Adrenal gland (tissue), 12 donors: ENCODE results near the gene RHPN2. TPM values are rescaled to one million over a fixed set of nuclear protein-coding genes. Genes with fewer than 3 reads are reported as not detected.
"Not testable (repeated sequence)": the region's sequence is repeated elsewhere in the genome, so short reads cannot be mapped to it uniquely, and the experiment has no call there.

Source experiments
- DNase-seq, 7 donors: peaks; one replicate each; pipeline ENCODE4 v3.0.0-alpha.2; 2019 to 2020
- H3K27ac ChIP-seq, 5 donors: fragments of 200-600 bp; sonication (generic) in 4 of 5; 1 replicate in 3 of 5; 2 replicates in 2 of 5; pipeline versions ENCODE4 v1.5.1 to v1.8.0; 2016 to 2020; ENCODE audit warnings: mild to moderate bottlenecking in 1 of 5
- H3K27me3 ChIP-seq: fragments of 200-600 bp; 2 replicates; pipeline ENCODE4 v1.8.0; 2021
- H3K36me3 ChIP-seq, 2 donors: fragments of 200-600 bp; replicated peaks in 1 of 2; 1 replicate in 1 of 2; 2 replicates in 1 of 2; pipeline versions ENCODE4 v1.5.1 to v1.8.0; 2018 to 2022
- H3K4me1 ChIP-seq, 2 donors: fragments of 200-600 bp; replicated peaks in 1 of 2; 1 replicate in 1 of 2; 2 replicates in 1 of 2; pipeline versions ENCODE4 v1.5.1 to v1.8.0; 2018 to 2021
- H3K4me3 ChIP-seq, 4 donors: fragments of 200-600 bp; sonication (generic) in 3 of 4; one replicate each; pipeline ENCODE4 v1.5.1; 2016 to 2018
- H3K9me3 ChIP-seq, 3 donors: fragments of 200-600 bp; sonication (generic) in 1 of 3; replicated peaks in 1 of 3; 1 replicate in 2 of 3; 2 replicates in 1 of 3; pipeline versions ENCODE4 v1.5.1 to v1.8.0; 2016 to 2021
- CTCF ChIP-seq, 6 experiments: fragments of 450-650 bp in 4 of 6; fragments of 200-600 bp in 2 of 6; sonication (generic) in 1 of 6; IDR thresholded peaks; 1 replicate in 5 of 6; 2 replicates in 1 of 6; pipeline versions ENCODE4 v1.5.1 to v1.8.0; 2016 to 2021; ENCODE audit warnings: antibody characterized with exemption in 6 of 6, mild to moderate bottlenecking in 2 of 6, moderate library complexity in 1 of 6
- POLR2A ChIP-seq, 2 donors: fragments of 450-650 bp; IDR thresholded peaks; one replicate each; pipeline ENCODE4 v1.6.1; 2017; ENCODE audit warnings: antibody characterized with exemption in 2 of 2, mild to moderate bottlenecking in 2 of 2, moderate library complexity in 1 of 2
- WGBS, 4 donors: extraction: QIAGEN DNeasy Blood & Tissue Kit in 2 of 4; methylation state at CpG; one replicate each; pipeline versions ENCODE4 v1.1.5 to v1.1.7; 2013 to 2017; 5-methylcytosine and 5-hydroxymethylcytosine counted together
- intact Hi-C, 2 donors: fragments of 100-400 bp; cut with DNase I; formaldehyde crosslinking; loops; one replicate each; pipeline versions ENCODE4 v1.14.1 to v1.15.0; 2022 to 2023
- polyA plus RNA-seq, 3 donors: library from polyadenylated mRNA; stranded (reverse); fragments of 200-250 nt in 2 of 3; fragments of 350-450 nt in 1 of 3; fragmentation: Illumina TruSeq in 1 of 3; extraction: RNeasy Lipid Tissue Mini Kit (QIAGEN cat#74804) in 1 of 3; gene quantifications; one replicate each; pipeline ENCODE4 v1.2.3, GENCODE V29; 2013 to 2014
- total RNA-seq, 9 donors: library from RNA; depleted of rRNA in 4 of 9; stranded (reverse); fragments of >200 nt in 4 of 9; fragments of 120-200 nt in 1 of 9; fragmentation: NEBNext Ultra II Directional in 1 of 9; extraction: Animal tissue kit (Norgen Biotek cat#: 25700) in 1 of 9; gene quantifications; one replicate each; pipeline versions ENCODE4 v1.1.0 to v1.2.4, GENCODE V29; 2013 to 2023
- donor health status: healthy with polysubstance abuse.
- donor health status: Bipolar disorder and iron deficiency.
- donor health status: DM: yes; HTN: yes; CAD: no.
- donor health status: DM: no; HTN: no; CAD: no.
- donor health status: DM: no; HTN: no; CAD: no.
- donor health status: DM: yes; HTN: yes; CAD: no.

Gene RHPN2
- total and polyA plus RNA-seq, 12 donors: 0.52 to 1.3 (median 1.0) TPM; not detected in 1

- 72 to 90% (median 83%) methylated on average over 8 of the region's 8 CpGs for WGBS, 4 donors
- no peaks in the 10 kb centered on the region for H3K27me3 ChIP-seq
- H3K4me1 ChIP-seq: no peaks in the 10 kb centered on the region
- no peak for DNase-seq
- H3K4me3 ChIP-seq: no peak overlapping the region
- H3K9me3 ChIP-seq: no peaks in the 10 kb centered on the region
- TF ChIP-seq CTCF (IDR thresholded peaks at IDR 0.05) (no peak), POLR2A (IDR thresholded peaks at IDR 0.05) (no peak)
- no peaks in the 10 kb centered on the region for H3K36me3 ChIP-seq
- intact Hi-C loops: no loop called here
- H3K27ac ChIP-seq: no peak overlapping the region
Observed at GRCh38 chr19:33024398-33024797, 40.3 kb downstream of the RHPN2 start.

GRCh38 chr19:33022472-33023116 lies 42.1 kb downstream of the RHPN2 start:
- H3K27ac ChIP-seq: no peak overlapping the region
- no peak for TF ChIP-seq CTCF (IDR thresholded peaks at IDR 0.05)
- no peak for TF ChIP-seq POLR2A (IDR thresholded peaks at IDR 0.05)
- intact Hi-C loops: no loop called here
- no peak for DNase-seq
- 62 to 67% (median 64%) methylated on average over 5 to 11 of the region's 11 CpGs for WGBS, 4 donors
- no peaks in the 10 kb centered on the region for H3K4me1 ChIP-seq
- no peaks in the 10 kb centered on the region for H3K27me3 ChIP-seq
- no peaks in the 10 kb centered on the region for H3K36me3 ChIP-seq
- H3K4me3 ChIP-seq: no peak overlapping the region
- no peaks in the 10 kb centered on the region for H3K9me3 ChIP-seq

GRCh38 chr19:33010891-33011290 lies 53.8 kb downstream of the RHPN2 start:
- intact Hi-C loops, H3K27me3 ChIP-seq, H3K4me3 ChIP-seq: not testable (repeated sequence)

GRCh38 chr19:33008738-33009137 lies 56.0 kb downstream of the RHPN2 start:
- intact Hi-C loops: no loop called here
- no peak for DNase-seq
- no peak for TF ChIP-seq CTCF (IDR thresholded peaks at IDR 0.05)
- no peak for TF ChIP-seq POLR2A (IDR thresholded peaks at IDR 0.05)
- Histone ChIP-seq H3K4me3 (no peak overlapping the region), H3K27me3 (no peaks in the 10 kb centered on the region), H3K4me1 (no peaks in the 10 kb centered on the region), H3K36me3 (no peaks in the 10 kb centered on the region), H3K9me3 (no peaks in the 10 kb centered on the region), H3K27ac (no peak overlapping the region)
- WGBS, 4 donors: 92 to 97% (median 94%) methylated on average over 4 of the region's 4 CpGs

More at GRCh38 chr19:33010891-33011290, 53.8 kb downstream of the RHPN2 start:
- H3K9me3 ChIP-seq, H3K4me1 ChIP-seq, DNase-seq, H3K36me3 ChIP-seq, H3K27ac ChIP-seq: not testable (repeated sequence)
- 83 to 94% (median 88%) methylated on average over 3 to 4 of the region's 4 CpGs for WGBS, 4 donors

GRCh38 chr19:33005440-33005839 lies 59.2 kb downstream of the RHPN2 start:
- intact Hi-C loops: no loop called here
- no peak for TF ChIP-seq POLR2A (IDR thresholded peaks at IDR 0.05)
- TF ChIP-seq CTCF (IDR thresholded peaks at IDR 0.05): no peak

GRCh38 chr19:33003424-33004024 lies 61.2 kb downstream of the RHPN2 start:
- H3K9me3 ChIP-seq, DNase-seq, intact Hi-C loops, H3K4me1 ChIP-seq, H3K36me3 ChIP-seq, H3K4me3 ChIP-seq, H3K27ac ChIP-seq, H3K27me3 ChIP-seq: not testable (repeated sequence)
- 78 to 89% (median 79%) methylated on average over 6 of the region's 6 CpGs for WGBS, 4 donors

More at GRCh38 chr19:33005440-33005839, 59.2 kb downstream of the RHPN2 start:
- Histone ChIP-seq H3K4me3 (no peak overlapping the region), H3K36me3 (no peaks in the 10 kb centered on the region), H3K27me3 (no peaks in the 10 kb centered on the region), H3K9me3 (no peaks in the 10 kb centered on the region), H3K27ac (no peak overlapping the region), H3K4me1 (no peaks in the 10 kb centered on the region)
- no peak for DNase-seq
- 82 to 93% (median 84%) methylated on average over 5 of the region's 5 CpGs for WGBS, 4 donors

- 71 to 80% (median 77%) methylated on average over 12 to 15 of the region's 15 CpGs for WGBS, 4 donors
- not testable (repeated sequence) for H3K4me3 ChIP-seq
Observed at GRCh38 chr19:33002126-33002865, 62.4 kb downstream of the RHPN2 start.

More at GRCh38 chr19:33002126-33002865, 62.4 kb downstream of the RHPN2 start:
- peak; percentile 22 to 57 (median 37) for DNase-seq
- intact Hi-C loops, H3K9me3 ChIP-seq, H3K27me3 ChIP-seq, H3K27ac ChIP-seq, H3K4me1 ChIP-seq, H3K36me3 ChIP-seq: not testable (repeated sequence)
